RKO (cell line): ENCODE measurements around the gene UBE2Q1.

Experiments
- DNase-seq: peaks from one replicate; pipeline ENCODE4 v3.0.0-alpha.2; 2016; ENCODE audit warnings: low spot score

The UBE2Q1 gene

DNA sequence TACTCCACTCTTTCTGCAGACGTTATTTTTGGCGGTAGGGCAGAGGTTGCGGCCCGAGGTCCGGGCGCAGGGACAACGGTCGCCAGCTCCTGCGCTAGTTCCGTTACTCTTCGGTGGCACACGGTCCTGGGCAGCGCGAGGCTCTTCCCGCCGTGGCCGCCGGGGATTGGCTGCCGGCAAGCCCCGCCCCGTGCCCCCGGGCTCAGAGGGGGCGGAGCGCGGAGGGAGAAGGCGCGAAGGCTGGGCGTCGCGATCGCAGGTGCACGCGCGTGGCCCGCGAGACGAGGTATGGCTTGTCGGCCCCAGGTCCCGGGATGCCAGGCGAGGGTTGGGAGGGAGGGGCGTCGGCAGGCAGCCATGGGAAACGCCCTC lies 55.7 kb downstream of the UBE2Q1 start:
- DNase-seq, result no peak

DNA sequence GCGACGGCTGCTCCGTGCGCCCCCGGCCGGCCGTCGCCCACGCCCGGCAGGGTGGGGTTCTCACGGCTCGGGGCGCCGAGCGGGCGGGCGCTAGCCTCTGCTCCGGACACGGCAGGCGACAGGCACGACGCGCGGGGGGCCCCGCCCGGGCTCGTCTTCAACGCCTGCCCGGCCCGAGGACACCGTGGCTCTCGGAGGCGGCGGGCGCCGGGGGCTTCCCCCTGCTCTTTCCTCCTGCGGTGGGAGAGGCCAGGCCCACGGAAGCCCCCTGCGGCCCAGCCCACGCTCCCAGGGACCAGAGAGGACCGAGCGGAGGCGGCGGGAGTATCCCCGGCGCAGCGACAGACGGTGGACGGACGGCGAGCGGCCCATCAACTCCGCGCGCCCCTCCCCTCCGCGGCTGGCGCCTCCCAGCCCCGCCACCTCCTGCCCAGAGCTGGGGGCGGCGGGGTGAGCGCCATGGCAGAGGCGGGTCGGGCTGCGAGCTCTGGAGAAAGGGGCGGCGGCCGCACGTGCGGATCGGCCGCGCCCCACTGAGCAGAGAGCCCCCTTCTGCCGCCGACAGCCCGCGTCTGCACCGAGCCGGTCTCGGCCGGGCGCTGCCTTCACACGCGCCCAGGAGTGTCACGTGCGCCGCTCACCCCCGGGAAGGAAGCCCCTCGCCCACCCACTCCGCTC lies 56.3 kb downstream of the UBE2Q1 start, which contains the start of the genes SHE and TDRD10:
TSS of gene SHE (minus strand) at position 347 of the 678 bp plus-strand sequence. CDS start 386 bp downstream, outside the sequence.
TSS of gene TDRD10 (plus strand) at position 154 of the 678 bp plus-strand sequence. CDS start 4,685 bp downstream, outside the sequence.
- no peak for DNase-seq

DNA sequence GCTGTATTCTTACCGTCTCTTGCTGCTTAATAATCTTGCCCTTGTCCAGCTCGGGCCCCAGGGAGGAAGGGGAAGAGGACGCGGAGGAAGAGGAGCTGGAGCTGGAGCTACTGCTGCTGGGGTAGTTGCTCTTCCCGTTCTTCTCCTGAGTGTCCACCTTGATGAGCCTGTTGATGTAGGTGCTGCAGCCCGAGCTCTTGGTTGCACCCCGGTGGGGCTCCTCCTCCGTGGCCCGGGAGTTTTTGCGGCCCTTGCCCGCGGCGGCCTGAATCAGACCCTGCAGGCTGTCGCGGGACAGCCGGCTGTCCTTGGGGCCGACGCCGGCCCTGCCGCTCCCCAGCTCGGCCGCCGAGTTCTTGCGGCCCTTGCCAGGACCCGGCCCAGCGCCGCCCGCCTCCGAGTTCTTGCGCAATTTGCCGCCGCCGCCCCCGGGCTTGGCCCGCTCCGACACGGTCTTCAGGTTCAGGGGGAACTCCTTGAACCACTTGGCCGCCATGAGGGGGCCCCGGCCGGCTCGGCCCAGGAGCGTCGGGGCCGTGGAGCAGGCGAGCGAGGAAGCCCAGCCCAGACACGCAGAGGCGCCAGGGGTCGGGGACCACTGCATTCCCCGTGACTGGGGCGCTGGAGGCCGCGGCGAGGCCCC lies 56.9 kb downstream of the UBE2Q1 start:
- DNase-seq, result no peak

DNA sequence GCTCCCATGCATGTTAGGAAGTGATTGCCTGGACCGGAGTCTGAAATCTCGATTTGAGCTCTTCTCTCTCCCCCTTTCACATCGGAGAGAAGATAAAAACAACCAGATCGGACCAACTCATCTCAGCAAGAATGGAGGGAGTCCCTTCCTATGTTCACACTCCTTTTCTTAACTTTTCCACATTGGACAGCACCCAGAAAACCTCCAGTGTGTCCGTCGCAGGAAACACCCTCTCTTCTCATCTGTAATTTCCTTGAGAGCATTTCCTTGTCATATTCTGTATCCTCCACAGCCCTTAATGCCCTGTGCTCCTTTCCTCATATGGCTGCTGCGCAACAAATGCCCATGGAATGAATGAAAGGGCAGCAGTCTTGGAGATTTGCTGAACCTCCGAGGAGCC lies 57.9 kb downstream of the UBE2Q1 start:
- no peak for DNase-seq

DNA sequence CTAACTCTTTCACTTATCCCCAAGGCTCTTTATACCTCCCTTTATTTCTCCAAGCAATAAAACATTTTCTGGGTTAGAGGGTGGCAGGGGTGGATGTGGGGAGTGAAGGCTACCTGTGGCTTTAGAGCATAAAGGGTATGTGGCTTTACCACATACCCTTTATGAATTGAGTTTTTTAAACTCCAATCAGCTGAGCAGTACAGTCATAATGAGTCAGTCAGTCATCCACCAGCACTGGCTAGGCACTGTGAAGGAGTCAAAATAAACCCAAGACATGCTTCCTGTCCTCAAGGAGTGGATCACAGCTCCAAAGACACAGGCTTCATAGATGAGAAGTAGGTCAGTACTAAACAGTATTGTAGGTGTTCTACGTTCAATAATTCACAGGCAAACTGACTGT lies 59.0 kb downstream of the UBE2Q1 start:
- no peak for DNase-seq
